H9 (cell line): ENCODE results near the gene TESK2. TPM values are rescaled to one million over a fixed set of nuclear protein-coding genes. Genes with fewer than 3 reads are reported as not detected.
A peak's percentile ranks its signal among the peaks of the same experiment; 100 is the strongest.

Source experiments
- DNase-seq: peaks from one replicate; pipeline ENCODE4 v3.0.0-alpha.2; 2017
- H2AFZ ChIP-seq: one replicate; pipeline ENCODE4 v1.6.1; 2013; ENCODE audit warnings: mild to moderate bottlenecking, low read length, control low read depth, moderate library complexity
- H2AK5ac ChIP-seq: 2 replicates; pipeline ENCODE4 v1.6.1; 2013; ENCODE audit warnings: low read length, control low read depth, mixed read lengths; ENCODE audit not compliant: insufficient read length
- H2BK120ac ChIP-seq: one replicate; pipeline ENCODE4 v1.6.1; 2013; ENCODE audit warnings: low read depth, mild to moderate bottlenecking, low read length, control low read depth, inconsistent platforms; ENCODE audit not compliant: poor library complexity, severe bottlenecking
- H2BK12ac ChIP-seq: 2 replicates; pipeline ENCODE4 v1.6.1; 2013; ENCODE audit warnings: low read length, control low read depth, mixed read lengths, low read depth; ENCODE audit not compliant: insufficient read length
- H2BK15ac ChIP-seq: 2 replicates; pipeline ENCODE4 v1.6.1; 2013; ENCODE audit warnings: low read depth, low read length, control low read depth
- H2BK20ac ChIP-seq: one replicate; pipeline ENCODE4 v1.6.1; 2013; ENCODE audit warnings: low read depth, mild to moderate bottlenecking, low read length, control low read depth, inconsistent platforms; ENCODE audit not compliant: poor library complexity, severe bottlenecking
- H2BK5ac ChIP-seq: 2 replicates; pipeline ENCODE4 v1.6.1; 2013; ENCODE audit warnings: low read length, control low read depth, mixed read lengths; ENCODE audit not compliant: insufficient read length
- H3K14ac ChIP-seq: 2 replicates; pipeline ENCODE4 v1.6.1; 2013; ENCODE audit warnings: low read length, control low read depth; ENCODE audit not compliant: insufficient read depth
- H3K18ac ChIP-seq: 2 replicates; pipeline ENCODE4 v1.6.1; 2013; ENCODE audit warnings: low read depth, mild to moderate bottlenecking, mixed read lengths, low read length, control low read depth; ENCODE audit not compliant: insufficient read length
- H3K23ac ChIP-seq: 2 replicates; pipeline ENCODE4 v1.6.1; 2013; ENCODE audit warnings: low read length, control low read depth, mixed read lengths, low read depth; ENCODE audit not compliant: insufficient read length
- H3K23me2 ChIP-seq: 2 replicates; pipeline ENCODE4 v1.6.1; 2013; ENCODE audit warnings: low read depth, mild to moderate bottlenecking, mixed read lengths, low read length, control low read depth; ENCODE audit not compliant: insufficient read length, poor library complexity, severe bottlenecking
- H3K27ac ChIP-seq: 2 replicates; pipeline ENCODE4 v1.5.1; 2013; ENCODE audit warnings: low read length, control low read depth, mixed read lengths, low read depth; ENCODE audit not compliant: insufficient read length
- H3K27me3 ChIP-seq: 2 replicates; pipeline ENCODE4 v1.6.1; 2013; ENCODE audit warnings: low read length, control low read depth, inconsistent platforms; ENCODE audit not compliant: insufficient read depth
- H3K4ac ChIP-seq: 2 replicates; pipeline ENCODE4 v1.6.1; 2013; ENCODE audit warnings: low read depth, mild to moderate bottlenecking, control low read depth, inconsistent platforms, low read length, moderate library complexity
- H3K4me1 ChIP-seq: 2 replicates; pipeline ENCODE4 v1.6.1; 2013; ENCODE audit warnings: low read length, control low read depth, inconsistent platforms; ENCODE audit not compliant: insufficient read depth
- H3K4me2 ChIP-seq: 2 replicates; pipeline ENCODE4 v1.6.1; 2013; ENCODE audit warnings: low read length, control low read depth, mixed read lengths; ENCODE audit not compliant: insufficient read length, insufficient read depth
- H3K56ac ChIP-seq: 2 replicates; pipeline ENCODE4 v1.6.1; 2013; ENCODE audit warnings: low read depth, mild to moderate bottlenecking, mixed read lengths, low read length, control low read depth; ENCODE audit not compliant: insufficient read length
- H3K79me1 ChIP-seq: 2 replicates; pipeline ENCODE4 v1.6.1; 2013; ENCODE audit warnings: low read depth, mild to moderate bottlenecking, moderate library complexity, low read length, control low read depth, inconsistent platforms; ENCODE audit not compliant: insufficient read depth, poor library complexity, severe bottlenecking
- H3K79me2 ChIP-seq: 2 replicates; pipeline ENCODE4 v1.6.1; 2013; ENCODE audit warnings: low read length, control low read depth, inconsistent platforms; ENCODE audit not compliant: insufficient read depth
- H3K9ac ChIP-seq: 2 replicates; pipeline ENCODE4 v1.6.1; 2013; ENCODE audit warnings: low read length, control low read depth, mixed read lengths; ENCODE audit not compliant: insufficient read length; ENCODE audit errors: extremely low read depth
- H3K9me3 ChIP-seq: one replicate; pipeline ENCODE4 v1.6.1; 2013; ENCODE audit warnings: low read depth, low read length, inconsistent platforms; ENCODE audit not compliant: control insufficient read depth
- H3T11ph ChIP-seq: one replicate; pipeline ENCODE4 v1.6.1; 2013; ENCODE audit warnings: mild to moderate bottlenecking, low read length, control low read depth, inconsistent platforms
- H4K20me1 ChIP-seq: one replicate; pipeline ENCODE4 v1.6.1; 2013; ENCODE audit not compliant: control insufficient read depth, insufficient read length, insufficient read depth
- H4K5ac ChIP-seq: 2 replicates; pipeline ENCODE4 v1.6.1; 2013; ENCODE audit warnings: low read depth, mild to moderate bottlenecking, mixed read lengths, low read length, control low read depth; ENCODE audit not compliant: insufficient read length
- H4K8ac ChIP-seq: replicated peaks from 2 replicates; pipeline ENCODE4 v1.6.1; 2013; ENCODE audit warnings: low read length, control low read depth, mixed read lengths, low read depth; ENCODE audit not compliant: insufficient read length
- H4K91ac ChIP-seq: 2 replicates; pipeline ENCODE4 v1.6.1; 2013; ENCODE audit warnings: low read depth, mild to moderate bottlenecking, moderate library complexity, mixed read lengths, low read length, control low read depth; ENCODE audit not compliant: insufficient read length
- H3K27ac Mint-ChIP-seq, 3 experiments: 2 replicates in 2 of 3; 3 replicates in 1 of 3; pipeline ENCODE4 v1.8.0; 2020 to 2021; ENCODE audit warnings: mixed read lengths in 3 of 3, mild to moderate bottlenecking in 1 of 3, moderate library complexity in 1 of 3
- H3K27me3 Mint-ChIP-seq: 2 replicates; pipeline ENCODE4 v1.8.0; 2021; ENCODE audit warnings: low read depth, mild to moderate bottlenecking, moderate library complexity, mixed read lengths
- H3K36me3 Mint-ChIP-seq, 3 experiments: 2 replicates in 2 of 3; 3 replicates in 1 of 3; pipeline ENCODE4 v1.8.0; 2020 to 2021; ENCODE audit warnings: low read depth in 3 of 3, mixed read lengths in 3 of 3; ENCODE audit not compliant: insufficient read depth in 1 of 3
- H3K4me1 Mint-ChIP-seq, 2 experiments: 2 replicates each; pipeline ENCODE4 v1.8.0; 2020; ENCODE audit warnings: mixed read lengths in 2 of 2
- H3K4me3 Mint-ChIP-seq, 2 experiments: 2 replicates in 1 of 2; 3 replicates in 1 of 2; pipeline ENCODE4 v1.8.0; 2020 to 2021; ENCODE audit warnings: mild to moderate bottlenecking in 2 of 2, mixed read lengths in 2 of 2, moderate library complexity in 1 of 2
- H3K9me3 Mint-ChIP-seq, 2 experiments: 2 replicates in 1 of 2; 3 replicates in 1 of 2; pipeline ENCODE4 v1.8.0; 2020; ENCODE audit warnings: mild to moderate bottlenecking in 2 of 2, mixed read lengths in 2 of 2, moderate library complexity in 1 of 2
- CTCF ChIP-seq: fragments of 200-600 bp; sonication (generic); conservative IDR thresholded peaks from 3 replicates; pipeline ENCODE4 v1.8.0; 2021; ENCODE audit warnings: antibody characterized with exemption, mild to moderate bottlenecking
- WGBS: extraction: QIAGEN DNeasy Blood & Tissue Kit; methylation state at CpG from one replicate; pipeline ENCODE4 v1.1.7; 2013; ENCODE audit warnings: missing lambda C conversion rate, low lambda C conversion rate, mixed read lengths; ENCODE audit not compliant: insufficient read length; ENCODE audit errors: extremely low coverage; 5-methylcytosine and 5-hydroxymethylcytosine counted together
- total RNA-seq: library from RNA; stranded (reverse); gene quantifications from 2 replicates; pipeline ENCODE4 v1.2.1, GENCODE V29; 2021

The TESK2 gene
- total RNA-seq, 1 experiment from 2014 or later: 7.2 TPM

GRCh38 chr1:45303520-45304310 lies 187.2 kb downstream of the TESK2 start:
- Histone ChIP-seq H3K23me2 (peaks cover 9% of the 10 kb centered on the region), H4K5ac (no peak overlapping the region), H2BK120ac (no peak overlapping the region), H2BK20ac (no peak overlapping the region), H3K4me1 (peaks cover 12% of the 10 kb centered on the region), H3K4ac (no peak overlapping the region), H3K79me2 (no peaks in the 10 kb centered on the region), H4K8ac (no peak overlapping the region), H3T11ph (no peak overlapping the region), H2BK15ac (no peak overlapping the region), H3K56ac (no peak overlapping the region), H4K91ac (no peak overlapping the region), H3K27me3 (no peaks in the 10 kb centered on the region), H4K20me1 (no peaks in the 10 kb centered on the region), H3K9me3 (no peaks in the 10 kb centered on the region), H3K9ac (peak overlapping the region; percentile 81), H3K27ac (no peak overlapping the region), H3K4me2 (peak overlapping the region; percentile 72), H3K79me1 (no peaks in the 10 kb centered on the region), H2AFZ (no peak overlapping the region), H2AK5ac (no peak overlapping the region), H2BK12ac (no peak overlapping the region), H3K14ac (peak overlapping the region; percentile 99), H2BK5ac (no peak overlapping the region), H3K23ac (no peak overlapping the region), H3K18ac (peak overlapping the region; percentile 95)
- DNase-seq: peak; percentile 99
- Mint-ChIP-seq H3K27me3 (no peaks in the 10 kb centered on the region), H3K36me3 (no peaks in the 10 kb centered on the region), H3K9me3 (no peaks in the 10 kb centered on the region; a peak in 1 of 5 replicates), H3K4me1 (peaks cover 45 to 47% of the 10 kb centered on the region in 2 experiments), H3K27ac (peak overlapping the region; percentile 90 to 98 (median 97)), H3K4me3 (peak overlapping the region; percentile 85 to 88)
- no CpG with 5 or more reads among the region's 68 CpGs for WGBS
- peak; percentile 73 for TF ChIP-seq CTCF
